Measurements from ENCODE around the gene ADGRE2. TPM values are rescaled to one million over a fixed set of nuclear protein-coding genes. Genes with fewer than 3 reads are reported as not detected.

The ADGRE2 gene
- total and polyA plus RNA-seq, 4 donors = 0.40 to 5.3 (median 1.2) TPM

DNA sequence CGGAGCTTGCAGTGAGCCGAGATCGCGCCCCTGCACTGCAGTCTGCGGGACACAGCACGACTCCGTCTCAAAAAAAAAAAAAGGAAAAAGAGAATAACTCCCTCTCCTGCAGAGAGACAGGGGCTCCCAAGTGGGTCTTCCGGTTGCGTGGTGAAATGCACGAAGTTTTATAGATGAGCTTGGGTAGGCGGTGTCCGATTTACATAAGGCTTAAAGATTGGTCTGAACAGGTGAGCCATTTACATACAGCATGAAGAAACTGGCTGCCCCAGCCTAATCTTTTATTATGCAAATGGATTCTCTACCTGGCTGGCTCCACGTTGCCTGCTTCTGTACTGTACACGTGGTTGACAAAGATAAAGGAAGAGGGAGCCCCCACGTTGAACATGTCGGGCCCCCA lies 19.5 kb downstream of the ADGRE2 start:
- peaks cover 0 to 2% (median 0%) of the 10 kb centered on the region in 4 donors for H3K27me3 ChIP-seq (ENCODE audit: control insufficient read depth in 4 of 4, insufficient read depth in 4 of 4, low read length in 3 of 4)
- TF ChIP-seq JUND (IDR thresholded peaks at IDR 0.05) = no peak
- TF ChIP-seq REST (IDR thresholded peaks at IDR 0.05) = no peak
- no peak for TF ChIP-seq HNF4A (conservative IDR thresholded peaks at IDR 0.05)
- no peak for TF ChIP-seq HNF4G (IDR thresholded peaks at IDR 0.05)
- TF ChIP-seq, protein P1, sequence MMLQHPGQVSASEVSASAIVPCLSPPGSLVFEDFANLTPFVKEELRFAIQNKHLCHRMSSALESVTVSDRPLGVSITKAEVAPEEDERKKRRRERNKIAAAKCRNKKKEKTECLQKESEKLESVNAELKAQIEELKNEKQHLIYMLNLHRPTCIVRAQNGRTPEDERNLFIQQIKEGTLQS (IDR thresholded peaks at IDR 0.05) = no peak
- H3K4me1 ChIP-seq (ENCODE audit: control insufficient read depth in 4 of 4, insufficient read depth in 4 of 4, low read length in 3 of 4) = no peaks in the 10 kb centered on the region
- H3K36me3 ChIP-seq (ENCODE audit: control insufficient read depth in 4 of 4, insufficient read depth in 3 of 4, low read depth in 1 of 4, low read length in 3 of 4) = no peaks in the 10 kb centered on the region
- H3K27ac ChIP-seq (ENCODE audit: low read depth in 1 of 2, low read length in 2 of 2) = no peak overlapping the region
- no peak for DNase-seq (ENCODE audit: low spot score)
- H3K9me3 ChIP-seq (ENCODE audit: control insufficient read depth in 4 of 4, low read length in 3 of 4) = no peaks in the 10 kb centered on the region
- 26% methylated on average over 16 of the region's 16 CpGs for WGBS
- H3K4me3 ChIP-seq (ENCODE audit: low read depth in 1 of 3, low read length in 3 of 3) = no peak overlapping the region
- no peak overlapping the region for H3K9ac ChIP-seq (ENCODE audit: low read depth in 1 of 2, low read length in 2 of 2)

- WGBS = 71% methylated on average over 6 of the region's 6 CpGs
- Histone ChIP-seq H3K4me1 (ENCODE audit: control insufficient read depth in 4 of 4, insufficient read depth in 4 of 4, low read length in 3 of 4) (no peaks in the 10 kb centered on the region), H3K36me3 (ENCODE audit: control insufficient read depth in 4 of 4, insufficient read depth in 3 of 4, low read depth in 1 of 4, low read length in 3 of 4) (no peaks in the 10 kb centered on the region), H3K4me3 (ENCODE audit: low read depth in 1 of 3, low read length in 3 of 3) (no peak overlapping the region), H3K27ac (ENCODE audit: low read depth in 1 of 2, low read length in 2 of 2) (no peak overlapping the region), H3K9me3 (ENCODE audit: control insufficient read depth in 4 of 4, low read length in 3 of 4) (no peaks in the 10 kb centered on the region), H3K9ac (ENCODE audit: low read depth in 1 of 2, low read length in 2 of 2) (no peak overlapping the region), H3K27me3 (ENCODE audit: control insufficient read depth in 4 of 4, insufficient read depth in 4 of 4, low read length in 3 of 4) (no peaks in the 10 kb centered on the region)
- DNase-seq (ENCODE audit: low spot score) = no peak
- TF ChIP-seq RAD21 (IDR thresholded peaks at IDR 0.05) = no peak
Measured at GRCh38 chr19:14748601-14749000, 29.8 kb downstream of the ADGRE2 start.

DNA sequence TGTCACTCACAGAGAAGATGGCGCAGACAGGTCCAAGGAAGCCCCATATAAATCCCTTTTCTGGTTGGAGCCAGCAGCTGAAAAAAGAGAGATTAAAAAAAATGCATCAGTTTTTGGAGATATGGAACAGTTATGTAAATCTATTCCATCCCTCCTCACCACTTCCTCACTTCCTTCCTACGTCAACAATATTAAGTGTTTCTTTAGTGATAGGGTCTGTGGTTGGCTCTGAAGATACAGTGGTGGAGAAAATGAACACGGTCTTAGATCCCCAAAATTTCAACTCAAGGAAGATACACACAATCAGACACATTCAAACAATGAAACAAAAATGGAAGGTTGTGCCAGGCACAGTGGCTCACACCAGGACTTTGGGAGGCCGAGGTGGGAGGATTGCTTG lies 31.5 kb downstream of the ADGRE2 start:
- TF ChIP-seq EGR1 (IDR thresholded peaks at IDR 0.05; ENCODE audit: low read depth in 2 of 2) = no peak
- TF ChIP-seq YY1 (IDR thresholded peaks at IDR 0.05) = no peak
- TF ChIP-seq, protein P2, sequence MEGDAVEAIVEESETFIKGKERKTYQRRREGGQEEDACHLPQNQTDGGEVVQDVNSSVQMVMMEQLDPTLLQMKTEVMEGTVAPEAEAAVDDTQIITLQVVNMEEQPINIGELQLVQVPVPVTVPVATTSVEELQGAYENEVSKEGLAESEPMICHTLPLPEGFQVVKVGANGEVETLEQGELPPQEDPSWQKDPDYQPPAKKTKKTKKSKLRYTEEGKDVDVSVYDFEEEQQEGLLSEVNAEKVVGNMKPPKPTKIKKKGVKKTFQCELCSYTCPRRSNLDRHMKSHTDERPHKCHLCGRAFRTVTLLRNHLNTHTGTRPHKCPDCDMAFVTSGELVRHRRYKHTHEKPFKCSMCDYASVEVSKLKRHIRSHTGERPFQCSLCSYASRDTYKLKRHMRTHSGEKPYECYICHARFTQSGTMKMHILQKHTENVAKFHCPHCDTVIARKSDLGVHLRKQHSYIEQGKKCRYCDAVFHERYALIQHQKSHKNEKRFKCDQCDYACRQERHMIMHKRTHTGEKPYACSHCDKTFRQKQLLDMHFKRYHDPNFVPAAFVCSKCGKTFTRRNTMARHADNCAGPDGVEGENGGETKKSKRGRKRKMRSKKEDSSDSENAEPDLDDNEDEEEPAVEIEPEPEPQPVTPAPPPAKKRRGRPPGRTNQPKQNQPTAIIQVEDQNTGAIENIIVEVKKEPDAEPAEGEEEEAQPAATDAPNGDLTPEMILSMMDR (IDR thresholded peaks at IDR 0.05; ENCODE audit: low read depth, low read length, missing input control) = no peak
- TF ChIP-seq HNF4A (conservative IDR thresholded peaks at IDR 0.05) = no peak
- TF ChIP-seq TAF1 (conservative IDR thresholded peaks at IDR 0.05) = no peak
- TF ChIP-seq NR2F2 (IDR thresholded peaks at IDR 0.05) = no peak
- TF ChIP-seq RAD21 (IDR thresholded peaks at IDR 0.05) = no peak
- TF ChIP-seq RXRA (IDR thresholded peaks at IDR 0.05) = no peak
- no peak for TF ChIP-seq ZBTB33 (IDR thresholded peaks at IDR 0.05)
- no peak for TF ChIP-seq FOXA1 (IDR thresholded peaks at IDR 0.05)
- TF ChIP-seq HNF4G (IDR thresholded peaks at IDR 0.05) = no peak
- no peak for TF ChIP-seq SP1 (IDR thresholded peaks at IDR 0.05)
- Histone ChIP-seq H3K9me3 (ENCODE audit: control insufficient read depth in 4 of 4, low read length in 3 of 4) (no peaks in the 10 kb centered on the region), H3K9ac (ENCODE audit: low read depth in 1 of 2, low read length in 2 of 2) (no peak overlapping the region), H3K36me3 (ENCODE audit: control insufficient read depth in 4 of 4, insufficient read depth in 3 of 4, low read depth in 1 of 4, low read length in 3 of 4) (no peaks in the 10 kb centered on the region), H3K4me1 (ENCODE audit: control insufficient read depth in 4 of 4, insufficient read depth in 4 of 4, low read length in 3 of 4) (no peaks in the 10 kb centered on the region), H3K27me3 (ENCODE audit: control insufficient read depth in 4 of 4, insufficient read depth in 4 of 4, low read length in 3 of 4) (no peaks in the 10 kb centered on the region), H3K27ac (ENCODE audit: low read depth in 1 of 2, low read length in 2 of 2) (no peak overlapping the region), H3K4me3 (ENCODE audit: low read depth in 1 of 3, low read length in 3 of 3) (no peak overlapping the region)
- WGBS = 74% methylated on average over 4 of the region's 4 CpGs
- DNase-seq (ENCODE audit: low spot score) = no peak
